MV-4-11 (cell line): ENCODE data around the gene IFI30.

Experiments
- DNase-seq: peaks from one replicate; lab custom pipeline; 2025; lab: John Stamatoyannopoulos, UW

IFI30 gene

GRCh38 chr19:18225702-18226468, 52.3 kb downstream of the IFI30 start, which contains the start of gene PDE4C:
Gene PDE4C (minus strand): TSS chr19:18226438. CDS start chr19:18226415, 23 bp downstream.
- DNase-seq = no peak

- no peak for DNase-seq
Observed at GRCh38 chr19:18226956-18227780, 53.6 kb downstream of the IFI30 start.
